K562 treated with DMSO at 1 percent for 4 hours (cell line): ENCODE results near the gene SIGLEC7. TPM values are rescaled to one million over a fixed set of nuclear protein-coding genes. Genes with fewer than 3 reads are reported as not detected.

ENCODE experiments used
- total RNA-seq: library from RNA; unstranded; fragments of 300-600 nt; gene quantifications from 2 replicates; pipeline ENCODE4 v1.2.3, GENCODE V29; 2022; ENCODE audit not compliant: insufficient read depth

SIGLEC7 gene
- 0.48 TPM in 1 of 2 replicates, not detected in the other for total RNA-seq

DNA sequence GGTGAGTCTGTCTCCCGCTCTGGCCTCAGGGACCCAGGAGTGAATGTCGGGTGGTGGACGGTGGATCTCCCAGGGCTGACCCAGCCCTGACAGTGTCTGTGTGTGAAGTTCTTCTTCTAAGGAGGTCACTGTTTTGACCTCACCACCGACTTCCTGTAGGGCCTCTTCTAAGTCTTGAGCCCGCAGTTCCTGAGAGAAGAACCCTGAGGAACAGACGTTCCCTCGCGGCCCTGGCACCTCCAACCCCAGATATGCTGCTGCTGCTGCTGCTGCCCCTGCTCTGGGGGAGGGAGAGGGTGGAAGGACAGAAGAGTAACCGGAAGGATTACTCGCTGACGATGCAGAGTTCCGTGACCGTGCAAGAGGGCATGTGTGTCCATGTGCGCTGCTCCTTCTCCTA lies at the start of gene SIGLEC7:
Gene SIGLEC7 (plus strand): TSS at position 183 of the 400 bp plus-strand sequence. CDS start 69 bp downstream, at position 252.

DNA sequence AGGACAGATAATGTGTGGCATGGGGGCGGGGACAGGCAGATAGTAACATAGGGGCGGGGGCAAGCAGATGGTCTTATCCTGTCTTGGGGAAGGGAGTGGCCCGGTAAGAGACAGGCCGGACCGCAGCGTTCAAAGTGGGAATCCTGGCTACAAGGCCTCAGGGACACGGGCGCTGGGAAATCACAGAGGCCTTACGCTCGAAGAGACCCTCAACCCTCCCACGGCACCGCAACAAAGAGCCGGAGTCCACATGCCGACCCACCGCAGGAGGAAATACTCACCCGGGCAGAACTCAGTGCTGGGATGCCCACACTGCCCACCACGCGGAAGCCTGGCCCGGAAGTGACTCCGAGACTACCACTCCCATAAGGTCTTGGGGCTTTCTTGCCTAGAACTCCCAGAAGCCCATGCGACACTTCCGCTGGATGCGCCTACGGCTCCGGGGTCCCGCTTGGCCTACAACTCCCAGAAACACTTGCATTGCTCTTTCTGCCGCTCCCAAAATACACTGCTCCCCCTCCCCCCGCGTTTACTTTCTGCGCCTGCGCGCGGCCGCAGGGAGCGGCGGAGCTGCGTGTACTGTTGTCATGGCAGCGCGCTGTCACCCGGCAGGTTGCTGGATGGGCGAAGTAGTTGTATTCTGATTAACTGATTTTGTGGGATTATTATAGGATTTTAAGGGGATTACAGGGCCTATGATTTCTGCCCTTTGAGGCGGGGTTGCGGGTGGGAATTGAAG lies 33.9 kb upstream of the SIGLEC7 start, which contains the start of gene CTU1:
Gene CTU1 (minus strand): TSS at position 344 of the 739 bp plus-strand sequence. CDS start 3,840 bp downstream, outside the sequence.

DNA sequence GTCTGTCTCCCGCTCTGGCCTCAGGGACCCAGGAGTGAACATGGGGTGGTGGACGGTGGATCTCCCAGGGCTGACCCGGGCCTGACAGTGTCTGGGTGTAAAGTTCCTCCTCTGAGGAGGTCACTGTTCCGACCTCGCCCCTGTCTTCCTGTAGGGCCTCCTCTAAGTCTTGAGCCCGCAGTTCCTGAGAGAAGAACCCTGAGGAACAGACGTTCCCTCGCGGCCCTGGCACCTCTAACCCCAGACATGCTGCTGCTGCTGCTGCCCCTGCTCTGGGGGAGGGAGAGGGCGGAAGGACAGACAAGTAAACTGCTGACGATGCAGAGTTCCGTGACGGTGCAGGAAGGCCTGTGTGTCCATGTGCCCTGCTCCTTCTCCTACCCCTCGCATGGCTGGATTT lies 17.4 kb upstream of the SIGLEC7 start, which contains the start of gene SIGLEC9:
Gene SIGLEC9 (plus strand): TSS at position 178 of the 400 bp plus-strand sequence. CDS start 69 bp downstream, at position 247.

Other genes starting within 250 kb of the SIGLEC7 start
- gene KLK4, start 230.9 kb upstream of the SIGLEC7 start, total RNA-seq: not detected in 2 replicates
- not detected in 2 replicates for gene KLK5, start 189.3 kb upstream of the SIGLEC7 start, total RNA-seq
- gene KLK6, start 172.7 kb upstream of the SIGLEC7 start, total RNA-seq: not detected in 2 replicates
- not detected in 2 replicates for gene KLK7, start 158.4 kb upstream of the SIGLEC7 start, total RNA-seq
- gene KLK8, start 140.7 kb upstream of the SIGLEC7 start, total RNA-seq: not detected in 2 replicates
- not detected in 2 replicates for gene KLK10, start 122.6 kb upstream of the SIGLEC7 start, total RNA-seq
- not detected in 2 replicates for gene KLK11, start 115.7 kb upstream of the SIGLEC7 start, total RNA-seq
- not detected in 2 replicates for gene KLK12, start 107.3 kb upstream of the SIGLEC7 start, total RNA-seq
- gene KLK13, start 77.2 kb upstream of the SIGLEC7 start, total RNA-seq: 2.8 TPM in 1 of 2 replicates, not detected in the other
- not detected in 2 replicates for gene KLK14, start 59.4 kb upstream of the SIGLEC7 start, total RNA-seq
- gene CTU1, start 33.9 kb upstream of the SIGLEC7 start, total RNA-seq: 13.2 and 13.3 TPM in 2 replicates
- gene SIGLEC9, start 17.4 kb upstream of the SIGLEC7 start, total RNA-seq: 0.52 TPM in 1 of 2 replicates, not detected in the other
- gene CD33, start 82.8 kb downstream of the SIGLEC7 start, total RNA-seq: 58.9 and 71.8 TPM in 2 replicates
- gene SIGLECL1, start 108.8 kb downstream of the SIGLEC7 start, total RNA-seq: not detected in 2 replicates
- gene IGLON5, start 169.3 kb downstream of the SIGLEC7 start, total RNA-seq: 0.30 TPM in 1 of 2 replicates, not detected in the other
- 4.1 and 9.1 TPM in 2 replicates for gene VSIG10L, start 199.8 kb downstream of the SIGLEC7 start, total RNA-seq
- 198 and 249 TPM in 2 replicates for gene ETFB, start 224.1 kb downstream of the SIGLEC7 start, total RNA-seq
- not detected in 2 replicates for gene CLDND2, start 226.7 kb downstream of the SIGLEC7 start, total RNA-seq
- not detected in 2 replicates for gene NKG7, start 230.4 kb downstream of the SIGLEC7 start, total RNA-seq
- not detected in 2 replicates for gene LIM2, start 245.7 kb downstream of the SIGLEC7 start, total RNA-seq
- 1.6 TPM in 1 of 2 replicates, not detected in the other for gene C19orf84, start 248.3 kb downstream of the SIGLEC7 start, total RNA-seq